HTR-8/SVneo (cell line): ENCODE results near the gene CMSS1.

Experiments
- DNase-seq: peaks from one replicate; pipeline ENCODE4 v3.0.0; 2011; ENCODE audit warnings: low spot score, mixed read lengths; ENCODE audit not compliant: insufficient read length
- FAIRE-seq: peaks from 2 replicates; lab custom pipeline; 2011; peaks lifted over from hg19 to GRCh38; lab: Jason Lieb, UNC

The CMSS1 gene

GRCh38 chr3:100108464-100109079 is 290.9 kb downstream of the CMSS1 start:
- DNase-seq = no peak
- FAIRE-seq = no peak

DNA sequence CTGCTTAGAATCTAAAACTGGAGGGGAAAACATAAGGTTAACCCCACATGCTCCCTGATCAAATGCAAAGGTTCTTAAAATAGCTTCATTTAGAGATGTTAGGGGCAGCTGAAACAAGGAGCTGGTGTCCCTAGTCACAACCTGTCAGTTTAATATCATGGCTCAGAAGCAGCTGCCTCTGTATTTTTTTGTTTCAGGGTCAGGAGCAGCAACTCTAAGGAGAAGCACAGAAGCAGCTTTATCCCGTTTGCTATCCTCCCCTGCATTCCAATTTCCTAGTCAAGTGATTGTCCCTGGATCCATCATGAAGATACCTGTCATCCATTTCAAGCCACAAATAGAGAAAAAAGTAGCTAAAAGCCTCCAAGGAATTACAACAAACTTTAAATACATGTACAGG is 292.5 kb downstream of the CMSS1 start:
- FAIRE-seq (no peak), DNase-seq (no peak)

GRCh38 chr3:100111728-100112127 is 294.1 kb downstream of the CMSS1 start:
- no peak for DNase-seq
- no peak for FAIRE-seq

- FAIRE-seq (no peak), DNase-seq (no peak)
Measured at GRCh38 chr3:100113723-100114412, 296.2 kb downstream of the CMSS1 start.

GRCh38 chr3:100114413-100115030 is 296.9 kb downstream of the CMSS1 start, which contains the start of gene FILIP1L:
TSS of gene FILIP1L (minus strand) at chr3:100114501.
- DNase-seq (no peak), FAIRE-seq (no peak)

- no peak for FAIRE-seq
- DNase-seq = no peak
Measured at GRCh38 chr3:100117093-100117492, 299.4 kb downstream of the CMSS1 start.

GRCh38 chr3:100120012-100120411 is 302.4 kb downstream of the CMSS1 start:
- DNase-seq (no peak), FAIRE-seq (no peak)

- FAIRE-seq = no peak
- no peak for DNase-seq
Measured at GRCh38 chr3:100120693-100121092, 303.0 kb downstream of the CMSS1 start.

- DNase-seq (no peak), FAIRE-seq (no peak)
Measured at GRCh38 chr3:100122321-100122720, 304.7 kb downstream of the CMSS1 start.

DNA sequence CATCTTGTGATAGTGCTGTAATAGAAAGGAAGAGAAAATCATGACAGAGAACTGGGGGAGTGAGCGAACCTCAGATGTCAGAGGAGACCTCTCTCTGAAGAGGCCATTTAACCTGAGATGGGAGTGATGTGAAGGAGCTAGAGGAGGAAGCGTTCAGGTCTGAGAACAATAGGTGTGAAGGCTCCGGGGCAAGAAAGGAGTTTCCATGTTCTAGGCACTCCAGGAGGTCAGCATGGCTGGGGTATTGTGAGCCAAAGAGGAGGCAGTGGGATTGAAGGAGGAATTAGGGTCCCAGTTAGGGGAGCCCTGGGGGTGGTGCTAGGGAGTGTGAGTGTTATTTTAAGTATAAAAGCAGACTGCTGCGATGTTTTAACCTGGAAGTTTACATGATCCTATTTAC is 305.4 kb downstream of the CMSS1 start:
- FAIRE-seq (no peak), DNase-seq (no peak)

DNA sequence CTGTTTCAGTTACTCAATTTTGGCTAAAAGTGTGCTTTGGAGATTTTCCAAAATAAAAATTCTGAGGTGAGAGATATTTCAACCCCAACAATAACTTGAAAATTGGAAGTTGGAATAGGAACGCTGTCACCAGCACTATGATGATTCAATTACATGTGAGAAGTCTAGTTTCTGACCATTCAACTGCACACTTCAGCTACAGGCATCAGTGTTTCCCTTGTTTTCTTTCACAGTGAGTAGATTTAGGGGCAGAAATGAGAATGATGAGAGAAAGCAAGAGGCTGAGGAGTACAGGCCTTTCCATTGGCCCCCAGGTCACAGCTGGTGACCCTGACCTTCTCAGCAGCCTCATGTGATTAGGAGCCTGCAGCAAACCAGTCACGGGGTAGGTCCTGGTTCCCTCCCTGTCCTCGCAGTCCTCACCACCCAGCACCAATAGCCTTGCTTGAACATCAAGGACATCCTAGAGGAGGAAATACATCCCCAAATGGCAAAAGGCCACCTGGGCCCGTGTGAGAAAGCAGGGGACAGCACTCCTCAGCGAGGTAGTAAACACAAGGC is 306.6 kb downstream of the CMSS1 start:
- DNase-seq (no peak), FAIRE-seq (no peak)

- FAIRE-seq (no peak), DNase-seq (no peak)
Measured at GRCh38 chr3:100125161-100125938, 307.7 kb downstream of the CMSS1 start.

- FAIRE-seq (no peak), DNase-seq (no peak)
Measured at GRCh38 chr3:100127792-100128191, 310.1 kb downstream of the CMSS1 start.

GRCh38 chr3:100128565-100128964 is 310.9 kb downstream of the CMSS1 start:
- FAIRE-seq (no peak), DNase-seq (no peak)

DNA sequence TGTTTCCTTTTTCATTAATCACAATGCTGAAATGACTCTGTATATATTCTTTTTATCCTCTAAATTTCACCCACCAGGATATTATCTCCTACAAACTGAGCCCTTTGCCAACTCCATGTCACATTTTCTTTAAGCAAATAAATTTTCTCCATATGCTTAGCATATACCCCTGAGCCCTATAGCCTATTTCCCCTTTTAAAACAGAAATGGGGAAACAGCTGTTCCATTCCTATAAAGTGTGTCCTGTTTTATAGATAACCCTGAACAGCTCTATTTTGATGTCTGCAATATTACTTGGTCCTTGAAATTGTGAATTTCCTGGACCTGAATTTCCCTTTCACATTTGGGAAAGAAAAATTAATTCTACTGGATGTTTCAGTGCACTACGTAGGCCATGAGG is 312.3 kb downstream of the CMSS1 start:
- no peak for FAIRE-seq
- no peak for DNase-seq

DNA sequence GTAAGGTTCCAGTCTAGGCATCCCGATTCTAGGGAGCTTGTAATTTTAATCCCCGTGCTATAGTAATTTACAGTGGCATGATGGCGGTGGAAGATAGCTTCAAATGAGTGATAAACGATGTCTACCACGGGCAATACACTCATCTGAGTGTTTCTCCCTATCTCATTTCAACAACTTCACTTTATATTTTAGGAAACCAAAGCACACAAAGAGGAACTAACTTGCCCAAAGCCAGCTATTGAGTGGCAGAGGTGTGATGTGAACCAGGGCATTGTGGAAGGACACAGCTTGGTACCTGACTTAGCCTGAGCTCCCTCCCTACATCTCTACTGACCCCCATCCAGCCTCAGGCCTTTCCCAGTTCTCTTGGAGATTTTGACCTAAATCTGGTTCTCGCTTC is 313.6 kb downstream of the CMSS1 start:
- FAIRE-seq (peak; percentile 9), DNase-seq (no peak)

DNA sequence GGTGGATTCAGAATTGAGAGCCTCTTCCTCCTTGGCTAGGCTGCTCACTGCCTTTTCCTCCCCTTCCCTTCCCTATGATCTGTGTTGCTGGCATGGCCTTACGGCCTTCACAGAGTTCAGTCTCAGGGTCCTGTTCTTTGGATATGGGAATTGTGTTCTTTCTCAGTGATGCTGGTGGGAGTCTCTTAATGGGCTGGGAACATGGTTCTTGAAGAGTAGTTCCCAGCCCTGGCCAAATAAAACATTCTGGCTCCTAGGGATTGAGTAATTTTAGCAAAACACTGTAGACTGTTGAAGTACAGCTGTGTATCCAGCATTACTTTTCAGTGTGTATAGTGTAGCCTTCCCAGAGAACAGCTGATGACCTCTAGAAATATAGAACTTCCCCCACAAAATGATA is 319.3 kb downstream of the CMSS1 start:
- FAIRE-seq (no peak), DNase-seq (no peak)

DNA sequence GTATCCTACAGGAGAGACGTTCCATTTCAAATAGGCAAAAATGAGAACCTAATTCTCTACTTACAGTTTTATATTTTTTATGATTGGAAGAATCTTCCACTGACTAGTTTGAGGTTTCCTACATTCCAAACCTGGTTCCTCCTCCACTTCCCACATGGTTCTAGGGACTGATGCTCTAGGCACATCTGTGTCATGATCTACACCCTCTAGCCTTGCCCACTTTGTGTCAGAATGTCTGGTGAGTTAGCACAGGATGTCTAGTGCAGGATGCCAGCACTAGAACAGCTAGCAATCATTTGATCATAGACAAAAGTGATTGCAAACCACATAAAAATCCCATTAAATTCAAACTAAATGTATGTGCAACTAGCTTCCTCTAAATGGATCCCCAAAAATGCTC is 323.3 kb downstream of the CMSS1 start:
- FAIRE-seq = no peak
- no peak for DNase-seq

DNA sequence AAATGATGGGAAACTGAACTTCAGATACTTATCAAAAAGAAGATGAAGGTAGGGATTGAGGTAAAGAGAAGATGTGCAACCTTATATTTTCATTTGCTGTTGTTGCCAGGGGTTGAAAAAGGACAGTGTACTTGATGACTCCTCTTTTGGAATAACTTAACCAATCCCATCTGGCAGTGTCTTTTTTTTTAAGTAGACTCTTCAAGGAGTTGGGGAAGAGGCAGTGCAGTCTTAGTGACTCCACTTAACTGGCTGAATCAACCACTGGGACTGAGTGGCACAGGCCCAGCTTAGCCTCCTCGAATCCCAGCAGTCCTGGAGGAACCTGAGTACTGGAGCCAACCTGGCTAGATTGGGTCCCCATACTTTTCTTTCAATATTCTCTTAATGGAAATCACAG is 323.9 kb downstream of the CMSS1 start:
- DNase-seq = no peak
- FAIRE-seq = no peak

DNA sequence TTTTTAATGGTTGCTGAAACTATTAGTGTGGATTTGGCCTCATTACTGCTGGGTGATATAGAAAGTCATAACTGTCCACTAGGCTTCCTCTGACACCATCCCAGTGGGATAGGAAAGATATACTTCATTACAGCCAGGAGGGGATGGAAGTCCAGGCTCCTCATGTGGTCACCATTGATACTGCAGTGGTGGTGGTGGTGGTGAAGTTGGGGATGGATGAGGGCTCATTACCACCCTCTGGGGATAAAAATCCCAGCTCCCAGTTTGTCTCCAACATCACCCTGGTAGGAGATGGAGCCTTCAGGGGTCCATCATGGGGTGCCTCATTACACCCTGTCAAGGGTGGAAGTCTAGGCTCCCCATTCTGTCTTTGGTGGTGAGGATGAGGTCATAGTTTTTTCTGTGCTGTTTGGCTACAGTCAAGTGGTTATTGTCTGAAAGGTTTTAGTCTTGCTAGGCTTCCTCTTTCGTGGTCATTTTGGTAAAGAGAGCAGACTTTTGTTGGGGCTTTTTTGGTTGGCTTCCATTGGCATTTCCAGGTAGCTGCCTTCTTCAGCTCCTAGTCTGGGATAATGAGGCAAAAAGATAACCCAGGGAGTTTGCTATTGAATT is 326.7 kb downstream of the CMSS1 start:
- DNase-seq (no peak), FAIRE-seq (no peak)
